Measurements from ENCODE around the gene ZNF664. TPM values are rescaled to one million over a fixed set of nuclear protein-coding genes. Genes with fewer than 3 reads are reported as not detected.

The ZNF664 gene
- total RNA-seq, 1 donor, result 18.5 TPM

GRCh38 chr12:124015494-124016461 lies 42.8 kb downstream of the ZNF664 start:
- H3K4me1 ChIP-seq (ENCODE audit: insufficient read depth, low read length), result no peaks in the 10 kb centered on the region
- no peaks in the 10 kb centered on the region for H3K27me3 ChIP-seq (ENCODE audit: insufficient read depth, low read length)
- H3K9me3 ChIP-seq (ENCODE audit: low read depth, low read length), result no peaks in the 10 kb centered on the region
- no peak overlapping the region for H3K4me3 ChIP-seq (ENCODE audit: low read length)

- Histone ChIP-seq H3K4me3 (ENCODE audit: low read length) (no peak overlapping the region), H3K4me1 (ENCODE audit: insufficient read depth, low read length) (no peaks in the 10 kb centered on the region)
Measured at GRCh38 chr12:124017064-124017463, 44.0 kb downstream of the ZNF664 start.

GRCh38 chr12:124018539-124018938 lies 45.5 kb downstream of the ZNF664 start:
- Histone ChIP-seq H3K9me3 (ENCODE audit: low read depth, low read length) (no peaks in the 10 kb centered on the region), H3K4me3 (ENCODE audit: low read length) (no peak overlapping the region), H3K4me1 (ENCODE audit: insufficient read depth, low read length) (no peaks in the 10 kb centered on the region), H3K27me3 (ENCODE audit: insufficient read depth, low read length) (no peaks in the 10 kb centered on the region)

More at GRCh38 chr12:124017064-124017463, 44.0 kb downstream of the ZNF664 start:
- H3K9me3 ChIP-seq (ENCODE audit: low read depth, low read length), result no peaks in the 10 kb centered on the region
- no peaks in the 10 kb centered on the region for H3K27me3 ChIP-seq (ENCODE audit: insufficient read depth, low read length)

- Histone ChIP-seq H3K4me3 (ENCODE audit: low read length) (no peak overlapping the region), H3K27me3 (ENCODE audit: insufficient read depth, low read length) (no peaks in the 10 kb centered on the region), H3K4me1 (ENCODE audit: insufficient read depth, low read length) (peaks cover 2% of the 10 kb centered on the region), H3K9me3 (ENCODE audit: low read depth, low read length) (no peaks in the 10 kb centered on the region)
Measured at GRCh38 chr12:124019115-124019514, 46.1 kb downstream of the ZNF664 start.

GRCh38 chr12:124020514-124020949 lies 47.5 kb downstream of the ZNF664 start:
- H3K4me3 ChIP-seq (ENCODE audit: low read length), result no peak overlapping the region
- peaks cover 12% of the 10 kb centered on the region for H3K4me1 ChIP-seq (ENCODE audit: insufficient read depth, low read length)
- H3K9me3 ChIP-seq (ENCODE audit: low read depth, low read length), result no peaks in the 10 kb centered on the region
- H3K27me3 ChIP-seq (ENCODE audit: insufficient read depth, low read length), result no peaks in the 10 kb centered on the region

GRCh38 chr12:124021007-124021406 lies 48.0 kb downstream of the ZNF664 start:
- Histone ChIP-seq H3K27me3 (ENCODE audit: insufficient read depth, low read length) (no peaks in the 10 kb centered on the region), H3K4me1 (ENCODE audit: insufficient read depth, low read length) (peaks cover 12% of the 10 kb centered on the region), H3K9me3 (ENCODE audit: low read depth, low read length) (no peaks in the 10 kb centered on the region), H3K4me3 (ENCODE audit: low read length) (no peak overlapping the region)

- no peaks in the 10 kb centered on the region for H3K27me3 ChIP-seq (ENCODE audit: insufficient read depth, low read length)
- H3K4me1 ChIP-seq (ENCODE audit: insufficient read depth, low read length), result peaks cover 12% of the 10 kb centered on the region
- H3K4me3 ChIP-seq (ENCODE audit: low read length), result no peak overlapping the region
- no peaks in the 10 kb centered on the region for H3K9me3 ChIP-seq (ENCODE audit: low read depth, low read length)
Measured at GRCh38 chr12:124022161-124022560, 49.1 kb downstream of the ZNF664 start.

GRCh38 chr12:124024263-124024678 lies 51.3 kb downstream of the ZNF664 start:
- Histone ChIP-seq H3K4me3 (ENCODE audit: low read length) (no peak overlapping the region), H3K4me1 (ENCODE audit: insufficient read depth, low read length) (peaks cover 12% of the 10 kb centered on the region), H3K9me3 (ENCODE audit: low read depth, low read length) (no peaks in the 10 kb centered on the region), H3K27me3 (ENCODE audit: insufficient read depth, low read length) (no peaks in the 10 kb centered on the region)

GRCh38 chr12:124024776-124025175 lies 51.8 kb downstream of the ZNF664 start:
- no peak overlapping the region for H3K4me3 ChIP-seq (ENCODE audit: low read length)

GRCh38 chr12:124025661-124026060 lies 52.6 kb downstream of the ZNF664 start:
- no peaks in the 10 kb centered on the region for H3K27me3 ChIP-seq (ENCODE audit: insufficient read depth, low read length)
- no peak overlapping the region for H3K4me3 ChIP-seq (ENCODE audit: low read length)
- no peaks in the 10 kb centered on the region for H3K9me3 ChIP-seq (ENCODE audit: low read depth, low read length)
- peaks cover 12% of the 10 kb centered on the region for H3K4me1 ChIP-seq (ENCODE audit: insufficient read depth, low read length)

More at GRCh38 chr12:124024776-124025175, 51.8 kb downstream of the ZNF664 start:
- Histone ChIP-seq H3K9me3 (ENCODE audit: low read depth, low read length) (no peaks in the 10 kb centered on the region), H3K27me3 (ENCODE audit: insufficient read depth, low read length) (no peaks in the 10 kb centered on the region), H3K4me1 (ENCODE audit: insufficient read depth, low read length) (peaks cover 12% of the 10 kb centered on the region)

GRCh38 chr12:124026755-124027745 lies 54.0 kb downstream of the ZNF664 start:
- no peak overlapping the region for H3K4me3 ChIP-seq (ENCODE audit: low read length)
- H3K4me1 ChIP-seq (ENCODE audit: insufficient read depth, low read length), result peaks cover 12% of the 10 kb centered on the region
- H3K27me3 ChIP-seq (ENCODE audit: insufficient read depth, low read length), result no peaks in the 10 kb centered on the region
- H3K9me3 ChIP-seq (ENCODE audit: low read depth, low read length), result no peaks in the 10 kb centered on the region

- Histone ChIP-seq H3K4me1 (ENCODE audit: insufficient read depth, low read length) (peaks cover 12% of the 10 kb centered on the region), H3K9me3 (ENCODE audit: low read depth, low read length) (no peaks in the 10 kb centered on the region), H3K27me3 (ENCODE audit: insufficient read depth, low read length) (no peaks in the 10 kb centered on the region), H3K4me3 (ENCODE audit: low read length) (no peak overlapping the region)
Measured at GRCh38 chr12:124027753-124028554, 54.9 kb downstream of the ZNF664 start.

- Histone ChIP-seq H3K27me3 (ENCODE audit: insufficient read depth, low read length) (no peaks in the 10 kb centered on the region), H3K4me1 (ENCODE audit: insufficient read depth, low read length) (peaks cover 12% of the 10 kb centered on the region), H3K9me3 (ENCODE audit: low read depth, low read length) (no peaks in the 10 kb centered on the region), H3K4me3 (ENCODE audit: low read length) (no peak overlapping the region)
Measured at GRCh38 chr12:124028555-124028925, 55.5 kb downstream of the ZNF664 start.

- no peak overlapping the region for H3K4me3 ChIP-seq (ENCODE audit: low read length)
- H3K27me3 ChIP-seq (ENCODE audit: insufficient read depth, low read length), result no peaks in the 10 kb centered on the region
- H3K4me1 ChIP-seq (ENCODE audit: insufficient read depth, low read length), result peaks cover under 1% of the 10 kb centered on the region
- no peaks in the 10 kb centered on the region for H3K9me3 ChIP-seq (ENCODE audit: low read depth, low read length)
Measured at GRCh38 chr12:124030008-124030407, 57.0 kb downstream of the ZNF664 start.

All from mononuclear cell (primary cell).